LNCaP clone FGC (cell line): Measurements from ENCODE around the gene SGSM1.

ENCODE experiments used
- DNase-seq: peaks from one replicate; pipeline ENCODE4 v3.0.0-alpha.2; 2011; ENCODE audit warnings: low read depth
- H3K4me3 ChIP-seq: 2 replicates; pipeline ENCODE4 v1.5.1; 2011; ENCODE audit warnings: mild to moderate bottlenecking, low read depth, low read length, control low read depth
- CTCF ChIP-seq: IDR thresholded peaks from 2 replicates; pipeline ENCODE4 v1.5.1; 2012; ENCODE audit warnings: mild to moderate bottlenecking; ENCODE audit not compliant: control insufficient read depth, insufficient read depth; ENCODE audit errors: extremely low read depth

Gene SGSM1

GRCh38 chr22:24789516-24789915 lies 16.5 kb upstream of the SGSM1 start:
- TF ChIP-seq CTCF, result no peak

GRCh38 chr22:24791362-24791761 lies 14.6 kb upstream of the SGSM1 start:
- TF ChIP-seq CTCF, result no peak
- H3K4me3 ChIP-seq, result no peak overlapping the region
- DNase-seq, result no peak

More at GRCh38 chr22:24789516-24789915, 16.5 kb upstream of the SGSM1 start:
- no peak overlapping the region for H3K4me3 ChIP-seq
- no peak for DNase-seq

GRCh38 chr22:24796056-24796455 lies 10.0 kb upstream of the SGSM1 start:
- no peak for TF ChIP-seq CTCF
- no peak overlapping the region for H3K4me3 ChIP-seq
- no peak for DNase-seq

- no peak for TF ChIP-seq CTCF
- H3K4me3 ChIP-seq, result no peak overlapping the region
- no peak for DNase-seq
Observed at GRCh38 chr22:24796860-24797259, 9.2 kb upstream of the SGSM1 start.

GRCh38 chr22:24801901-24802465 lies 4.0 kb upstream of the SGSM1 start:
- no peak overlapping the region for H3K4me3 ChIP-seq
- DNase-seq, result no peak
- TF ChIP-seq CTCF, result no peak

GRCh38 chr22:24803064-24803542 lies 2.9 kb upstream of the SGSM1 start:
- TF ChIP-seq CTCF, result peak; percentile 77
- no peak for DNase-seq
- no peak overlapping the region for H3K4me3 ChIP-seq

GRCh38 chr22:24806663-24807001 lies 621 bp downstream of the SGSM1 start:
- DNase-seq, result no peak
- H3K4me3 ChIP-seq, result peak overlapping the region; percentile 53
- TF ChIP-seq CTCF, result no peak
